Sigmoid colon (tissue), 7 donors: ENCODE results near the gene FN1. TPM values are rescaled to one million over a fixed set of nuclear protein-coding genes. Genes with fewer than 3 reads are reported as not detected.

Experiments used
- DNase-seq: peaks from one replicate; pipeline ENCODE4 v3.0.0-alpha.2; 2019
- H3K27ac ChIP-seq, 4 donors: fragments of 200-600 bp; sonication (generic); one replicate each; pipeline ENCODE4 v1.5.1; 2016 to 2019; ENCODE audit warnings: mild to moderate bottlenecking in 1 of 4
- H3K27me3 ChIP-seq, 3 donors: fragments of 200-600 bp; sonication (generic); one replicate each; pipeline ENCODE4 v1.5.1; 2019; ENCODE audit warnings: mild to moderate bottlenecking in 1 of 3
- H3K36me3 ChIP-seq, 4 donors: fragments of 200-600 bp; sonication (generic); one replicate each; pipeline ENCODE4 v1.5.1; 2016 to 2019
- H3K4me1 ChIP-seq, 4 donors: fragments of 200-600 bp; sonication (generic); one replicate each; pipeline ENCODE4 v1.5.1; 2017 to 2019
- H3K4me3 ChIP-seq, 4 donors: fragments of 200-600 bp; sonication (generic); one replicate each; pipeline ENCODE4 v1.5.1; 2017 to 2019; ENCODE audit warnings: mild to moderate bottlenecking in 2 of 4, moderate library complexity in 1 of 4
- H3K9me3 ChIP-seq, 4 donors: fragments of 200-600 bp in 3 of 4; sonication (generic) in 3 of 4; one replicate each; pipeline versions ENCODE4 v1.5.1 to v1.6.1; 2013 to 2019
- CTCF ChIP-seq, 4 experiments: fragments of 450-650 bp in 3 of 4; fragments of 200-600 bp in 1 of 4; IDR thresholded peaks; one replicate each; pipeline ENCODE4 v1.5.1; 2016 to 2019; ENCODE audit warnings: antibody characterized with exemption in 4 of 4, mild to moderate bottlenecking in 3 of 4, moderate library complexity in 2 of 4
- EP300 ChIP-seq, 4 donors: sonication (generic); formaldehyde crosslinking; IDR thresholded peaks; one replicate each; pipeline ENCODE4 v1.6.1; 2017; ENCODE audit warnings: antibody characterized with exemption in 4 of 4
- POLR2A ChIP-seq, 2 donors: fragments of 450-650 bp; IDR thresholded peaks; one replicate each; pipeline ENCODE4 v1.6.1; 2016; ENCODE audit warnings: antibody characterized with exemption in 2 of 2, mild to moderate bottlenecking in 2 of 2, moderate library complexity in 2 of 2
- POLR2AphosphoS5 ChIP-seq, 4 donors: sonication (generic); formaldehyde crosslinking; IDR thresholded peaks; one replicate each; pipeline ENCODE4 v1.6.1; 2017; ENCODE audit warnings: antibody characterized with exemption in 4 of 4
- WGBS, 2 donors: extraction: QIAGEN DNeasy Blood & Tissue Kit; methylation state at CpG; one replicate each; pipeline ENCODE4 v1.1.7; 2013; 5-methylcytosine and 5-hydroxymethylcytosine counted together
- intact Hi-C: fragments of 100-400 bp; cut with DNase I; formaldehyde crosslinking; loops from one replicate; pipeline ENCODE4 v1.15.1; 2023
- polyA plus RNA-seq, 3 donors: library from polyadenylated mRNA; stranded (reverse); fragments of 200-250 nt; gene quantifications; one replicate each; pipeline ENCODE4 v1.2.3, GENCODE V29; 2013
- total RNA-seq, 4 donors: library from RNA; depleted of rRNA; stranded (reverse); fragments of >200 nt; gene quantifications; one replicate each; pipeline ENCODE4 v1.1.0, GENCODE V29; 2016
- donor health status: healthy with polysubstance abuse.
- donor health status: Bipolar disorder and iron deficiency.
- donor health status: healthy.

FN1 gene
- total and polyA plus RNA-seq, 7 donors, result 13.6 to 3,059 (median 671) TPM

DNA sequence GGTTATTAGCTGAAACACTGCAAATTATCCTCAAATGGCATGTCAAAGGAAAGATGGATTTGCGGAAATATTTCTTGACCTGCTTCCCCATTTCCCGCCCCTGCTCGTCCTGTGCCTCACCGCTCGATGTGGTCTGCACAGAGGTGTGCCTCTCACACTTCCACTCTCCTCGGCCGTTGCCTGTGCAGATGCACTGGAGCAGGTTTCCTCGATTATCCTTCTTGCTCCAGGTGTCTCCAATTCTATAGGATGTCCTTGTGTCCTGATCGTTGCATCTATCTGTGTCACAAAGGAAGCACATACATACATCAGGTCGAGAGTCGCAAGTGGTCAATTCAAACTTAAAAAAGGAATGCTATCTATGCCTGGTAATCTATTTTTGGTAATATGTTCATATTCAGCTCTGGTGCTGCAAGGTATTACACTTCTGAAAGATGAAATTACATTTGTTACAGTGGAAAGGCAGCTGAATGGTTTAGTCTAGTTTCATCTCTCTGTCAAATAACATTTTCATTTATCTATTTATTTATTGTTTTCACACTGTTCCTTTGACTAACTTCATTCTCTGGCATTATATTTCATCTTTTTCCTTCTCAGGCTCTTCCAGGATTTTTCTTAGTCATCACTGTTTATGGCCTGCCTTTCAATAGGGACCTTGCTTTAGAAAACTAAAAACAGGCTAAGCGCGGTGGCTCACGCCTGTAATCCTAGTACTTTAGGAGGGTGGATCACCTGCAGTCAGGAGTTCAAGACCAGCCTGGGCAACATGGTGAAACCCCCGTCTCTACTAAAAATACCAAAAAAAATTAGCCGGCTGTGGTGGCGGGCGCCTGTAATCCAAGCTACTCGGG is 7.6 kb downstream of the FN1 start:
- Histone ChIP-seq H3K4me3 (no peak overlapping the region), H3K9me3 (no peaks in the 10 kb centered on the region), H3K27ac (peak overlapping the region; percentile 19 to 99 (median 96)), H3K4me1 (peaks cover 0 to 85% (median 56%) of the 10 kb centered on the region in 4 donors), H3K27me3 (no peaks in the 10 kb centered on the region), H3K36me3 (peaks cover 29 to 98% (median 63%) of the 10 kb centered on the region in 4 donors)
- no peak for DNase-seq
- intact Hi-C loops, result no loop called here
- WGBS, 2 donors, result 94 to 96% methylated on average over 19 of the region's 19 CpGs
- TF ChIP-seq CTCF (IDR thresholded peaks at IDR 0.05), result no peak
- TF ChIP-seq EP300 (IDR thresholded peaks at IDR 0.05), result no peak
- no peak for TF ChIP-seq POLR2AphosphoS5 (IDR thresholded peaks at IDR 0.05)
- no peak for TF ChIP-seq POLR2A (IDR thresholded peaks at IDR 0.05)

- intact Hi-C loops, result no loop called here
- peaks cover 36 to 98% (median 67%) of the 10 kb centered on the region in 4 donors for H3K36me3 ChIP-seq
- no peaks in the 10 kb centered on the region for H3K27me3 ChIP-seq
- H3K4me1 ChIP-seq, result peaks cover 0 to 83% (median 52%) of the 10 kb centered on the region in 4 donors
- H3K27ac ChIP-seq, result peak overlapping the region in 3 of 4 donors; percentile 21 to 99 (median 95)
- TF ChIP-seq POLR2AphosphoS5 (IDR thresholded peaks at IDR 0.05) (no peak), CTCF (IDR thresholded peaks at IDR 0.05) (no peak), EP300 (IDR thresholded peaks at IDR 0.05) (no peak)
- no peak for DNase-seq
- WGBS, 2 donors, result 91 to 92% methylated on average over 5 of the region's 5 CpGs
- H3K9me3 ChIP-seq, result no peaks in the 10 kb centered on the region
- H3K4me3 ChIP-seq, result no peak overlapping the region
Measured at GRCh38 chr2:215427585-215427984, 8.3 kb downstream of the FN1 start.

DNA sequence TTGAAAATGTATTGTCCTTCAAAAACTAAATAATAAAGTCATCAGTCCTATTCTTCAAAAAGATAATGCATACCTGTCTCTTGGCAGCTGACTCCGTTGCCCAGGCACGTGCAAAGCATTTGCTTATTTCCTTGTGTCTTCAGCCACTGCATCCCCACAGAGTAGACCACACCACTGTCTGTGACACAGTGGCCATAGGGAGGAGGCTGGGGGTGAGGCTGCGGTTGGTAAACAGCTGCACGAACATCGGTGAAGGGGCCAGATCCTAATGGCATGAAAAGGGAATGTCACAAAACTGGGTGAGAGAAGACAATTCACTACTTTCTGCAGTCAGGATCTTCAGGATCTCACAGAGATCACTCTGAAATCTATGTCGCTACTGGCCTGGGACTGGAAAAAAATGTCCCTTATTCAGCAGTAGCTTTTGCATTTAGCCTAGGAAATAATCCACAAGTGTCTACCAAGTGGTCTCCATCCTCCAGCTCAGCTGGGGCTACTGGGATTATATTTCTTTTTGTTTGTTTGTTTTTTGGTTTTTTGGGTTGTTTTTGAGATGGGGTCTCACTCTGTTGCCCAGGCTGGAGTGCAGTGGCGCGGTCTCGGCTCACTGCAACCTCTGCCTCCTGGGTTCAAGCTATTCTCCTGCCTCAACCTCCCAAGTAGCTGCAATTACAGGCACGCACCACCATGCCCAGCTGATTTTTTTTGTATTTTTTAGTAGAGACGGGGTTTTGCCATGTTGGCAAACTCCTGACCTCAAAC is 10.7 kb downstream of the FN1 start:
- Histone ChIP-seq H3K4me3 (no peak overlapping the region), H3K27ac (peak overlapping the region; percentile 26 to 48 (median 30)), H3K4me1 (peaks cover 2 to 70% (median 49%) of the 10 kb centered on the region in 4 donors), H3K27me3 (no peaks in the 10 kb centered on the region), H3K9me3 (no peaks in the 10 kb centered on the region), H3K36me3 (peaks cover 44 to 98% (median 71%) of the 10 kb centered on the region in 4 donors)
- no peak for DNase-seq
- intact Hi-C loops, result no loop called here
- no peak for TF ChIP-seq EP300 (IDR thresholded peaks at IDR 0.05)
- TF ChIP-seq POLR2AphosphoS5 (IDR thresholded peaks at IDR 0.05), result peak in 1 of 4 donors; percentile 28
- 86 to 88% methylated on average over 11 of the region's 11 CpGs for WGBS, 2 donors

- TF ChIP-seq CTCF (IDR thresholded peaks at IDR 0.05), result no peak
- TF ChIP-seq EP300 (IDR thresholded peaks at IDR 0.05), result no peak
- TF ChIP-seq POLR2AphosphoS5 (IDR thresholded peaks at IDR 0.05), result peak in 2 of 4 donors; percentile 26 to 60
- TF ChIP-seq POLR2A (IDR thresholded peaks at IDR 0.05), result no peak
- intact Hi-C loops, result no loop called here
- Histone ChIP-seq H3K36me3 (peaks cover 44 to 98% (median 74%) of the 10 kb centered on the region in 4 donors), H3K27ac (peak overlapping the region in 2 of 4 donors; percentile 42 to 48), H3K4me1 (peaks cover 2 to 71% (median 48%) of the 10 kb centered on the region in 4 donors), H3K27me3 (no peaks in the 10 kb centered on the region), H3K4me3 (no peak overlapping the region), H3K9me3 (no peaks in the 10 kb centered on the region)
- DNase-seq, result no peak
- WGBS, 2 donors, result 93 to 94% methylated on average over 12 of the region's 12 CpGs
Measured at GRCh38 chr2:215423928-215424540, 11.8 kb downstream of the FN1 start.
